HG02571 (cell line): ENCODE results near the gene RFNG.

Experiments
- ATAC-seq: cut with Tn5 transposase; IDR thresholded peaks from one replicate; pipeline ENCODE4 v1.9.1; 2021; ENCODE audit warnings: mild to moderate bottlenecking, moderate library complexity; ENCODE audit not compliant: unreplicated experiment

RFNG gene

DNA sequence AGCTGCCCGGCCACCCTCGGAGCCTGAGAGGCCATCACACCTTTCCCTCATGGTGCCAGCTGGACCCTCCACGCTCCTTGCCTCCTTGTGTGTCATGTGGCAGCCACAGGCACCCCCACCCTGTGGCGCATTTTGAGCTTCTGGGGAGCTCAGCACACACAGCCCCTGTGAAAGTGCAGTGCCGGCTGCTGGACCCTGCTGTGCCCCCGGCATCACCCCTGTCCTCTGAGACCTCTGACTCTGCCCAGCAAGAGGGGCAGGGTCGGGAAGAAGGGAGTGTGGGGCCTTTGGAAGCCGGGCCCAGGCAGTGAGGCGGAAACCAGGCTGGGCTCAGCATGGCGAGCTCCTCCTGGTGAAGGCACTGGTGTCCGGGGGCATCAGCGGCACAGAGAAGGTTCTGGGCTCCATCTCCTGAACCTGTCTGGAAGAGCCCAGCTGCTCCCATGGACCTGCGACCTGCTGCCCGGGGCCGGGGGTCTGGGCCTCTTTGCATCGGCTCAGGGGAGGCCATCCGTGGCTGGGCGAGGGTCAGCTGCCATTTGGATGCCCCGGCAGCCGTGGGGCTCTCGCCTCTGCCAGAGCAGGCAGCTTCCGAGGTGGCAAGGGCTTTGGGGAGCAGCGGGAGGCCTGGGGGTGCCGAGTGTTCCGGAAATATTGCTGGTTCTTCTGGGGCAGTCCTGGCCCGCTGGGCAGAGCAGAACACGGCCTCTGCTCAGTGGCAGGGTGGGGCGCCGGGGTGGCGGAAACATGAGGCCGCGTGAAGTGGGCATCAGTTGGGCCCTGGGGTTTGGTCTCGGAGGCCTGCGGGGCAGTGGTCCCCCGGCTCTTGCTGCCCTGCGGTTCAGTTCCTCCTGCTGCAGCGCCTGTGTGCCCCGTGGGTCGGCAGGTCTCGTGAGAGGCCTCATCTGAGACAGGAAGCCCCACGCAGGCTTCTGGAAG is 46.8 kb downstream of the RFNG start:
- ATAC-seq, result no peak

DNA sequence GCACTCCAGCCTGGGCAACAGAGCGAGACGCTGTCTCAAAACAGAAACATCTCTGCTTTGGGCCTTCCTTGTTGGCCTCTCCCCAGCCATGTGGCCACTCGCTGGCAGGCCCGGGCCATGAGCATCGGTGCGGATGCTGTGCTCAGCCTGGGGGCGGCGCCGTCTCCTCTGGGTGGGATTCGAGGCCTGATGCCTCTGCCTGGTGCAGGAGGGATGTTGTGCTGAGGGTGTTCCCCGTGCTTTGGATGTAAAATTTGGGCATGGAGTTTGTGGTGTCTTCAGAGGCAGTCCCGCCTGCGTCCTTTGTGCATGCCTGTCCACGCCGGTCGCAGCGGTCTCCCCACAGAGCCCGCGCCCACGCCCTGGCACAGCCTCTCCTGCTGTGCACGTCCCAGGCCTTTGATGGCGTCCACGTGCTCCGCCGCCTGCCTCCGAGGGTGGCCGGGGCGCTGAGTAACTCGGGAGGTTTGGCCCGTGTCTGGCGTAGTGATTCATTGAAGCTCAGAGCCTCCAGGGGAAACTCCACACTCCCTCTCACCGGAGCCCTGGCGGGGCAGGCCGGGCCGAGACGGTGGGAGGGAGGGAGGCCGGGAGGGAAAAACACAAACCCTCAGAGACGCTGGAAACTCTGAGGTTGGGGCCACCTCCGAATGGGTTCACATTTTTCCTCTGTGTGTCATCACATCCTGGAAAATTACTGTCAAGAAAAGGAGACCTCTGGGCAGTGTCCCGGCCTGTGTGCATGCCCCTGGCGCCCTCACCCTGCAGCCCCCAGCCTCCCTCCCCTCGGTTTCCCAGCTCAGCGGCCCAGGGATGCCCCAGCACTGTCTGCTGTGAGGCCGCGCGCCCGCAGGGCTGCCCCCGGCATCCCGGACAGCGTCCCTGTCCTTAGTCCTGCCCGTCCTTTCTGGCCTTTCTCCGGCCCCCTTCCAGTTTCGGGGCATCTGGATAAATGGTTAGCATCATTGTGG is 47.9 kb downstream of the RFNG start:
- no peak for ATAC-seq

DNA sequence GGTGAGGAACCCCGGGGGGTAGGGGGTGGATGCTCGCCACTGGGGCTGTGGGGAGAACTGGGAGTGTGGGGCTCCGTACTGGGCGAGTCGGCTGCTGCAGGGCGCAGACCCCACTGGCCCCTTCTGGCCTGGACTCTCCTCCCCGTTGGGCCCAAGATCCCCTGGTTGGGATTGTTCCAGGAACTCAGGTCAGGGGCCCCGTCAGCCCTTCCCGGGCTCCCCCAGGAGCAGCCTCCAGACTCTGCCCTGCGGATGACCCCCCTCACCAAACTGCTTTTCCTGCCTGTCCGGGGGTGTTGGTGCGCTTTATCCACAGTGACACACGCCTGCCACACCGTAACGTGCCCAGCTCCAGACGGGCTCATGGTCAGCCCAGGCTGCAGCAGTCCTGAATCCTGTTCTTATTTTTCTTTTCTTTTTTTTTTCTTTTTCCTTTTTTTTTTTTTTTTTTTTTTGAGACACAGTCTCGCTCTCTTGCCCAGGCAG is 50.0 kb downstream of the RFNG start:
- ATAC-seq, result no peak

DNA sequence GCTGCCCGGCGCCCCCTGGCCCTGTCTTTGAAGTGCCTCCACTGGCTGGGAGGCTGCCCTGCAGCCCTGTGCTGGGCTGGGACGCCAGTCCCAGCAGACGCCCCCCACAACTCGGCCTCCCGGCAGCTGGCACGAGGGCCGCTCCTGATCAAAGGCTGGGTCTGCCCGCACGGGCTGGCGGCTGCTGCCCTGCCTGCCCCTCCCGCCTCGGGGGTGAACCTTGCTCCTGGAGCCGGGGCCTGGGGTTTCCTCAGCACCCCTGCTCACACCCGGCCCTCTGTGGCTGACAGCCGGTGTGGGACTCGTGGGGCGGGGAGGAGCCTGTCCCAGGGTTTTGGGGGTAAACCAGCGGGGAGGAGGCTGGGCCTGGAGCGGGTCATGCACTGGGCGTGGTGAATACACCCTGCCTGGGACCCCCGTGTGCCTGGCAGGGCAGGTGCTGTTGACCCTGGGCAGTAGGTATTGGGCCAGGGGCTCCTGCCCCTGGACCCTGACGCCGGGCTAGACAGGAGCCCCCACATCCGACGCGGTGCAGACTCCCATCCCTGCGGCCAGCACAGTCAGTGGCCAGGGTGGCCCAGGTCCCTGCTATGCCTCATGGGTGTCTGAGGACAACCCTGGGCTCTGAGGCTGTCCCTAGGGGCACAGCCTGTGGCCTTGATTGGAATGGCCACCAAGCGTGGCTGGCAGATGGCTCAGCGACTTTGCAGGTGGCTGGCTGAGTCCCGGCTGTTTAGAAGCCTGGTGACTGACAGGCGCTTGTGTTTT is 50.6 kb downstream of the RFNG start:
- no peak for ATAC-seq

DNA sequence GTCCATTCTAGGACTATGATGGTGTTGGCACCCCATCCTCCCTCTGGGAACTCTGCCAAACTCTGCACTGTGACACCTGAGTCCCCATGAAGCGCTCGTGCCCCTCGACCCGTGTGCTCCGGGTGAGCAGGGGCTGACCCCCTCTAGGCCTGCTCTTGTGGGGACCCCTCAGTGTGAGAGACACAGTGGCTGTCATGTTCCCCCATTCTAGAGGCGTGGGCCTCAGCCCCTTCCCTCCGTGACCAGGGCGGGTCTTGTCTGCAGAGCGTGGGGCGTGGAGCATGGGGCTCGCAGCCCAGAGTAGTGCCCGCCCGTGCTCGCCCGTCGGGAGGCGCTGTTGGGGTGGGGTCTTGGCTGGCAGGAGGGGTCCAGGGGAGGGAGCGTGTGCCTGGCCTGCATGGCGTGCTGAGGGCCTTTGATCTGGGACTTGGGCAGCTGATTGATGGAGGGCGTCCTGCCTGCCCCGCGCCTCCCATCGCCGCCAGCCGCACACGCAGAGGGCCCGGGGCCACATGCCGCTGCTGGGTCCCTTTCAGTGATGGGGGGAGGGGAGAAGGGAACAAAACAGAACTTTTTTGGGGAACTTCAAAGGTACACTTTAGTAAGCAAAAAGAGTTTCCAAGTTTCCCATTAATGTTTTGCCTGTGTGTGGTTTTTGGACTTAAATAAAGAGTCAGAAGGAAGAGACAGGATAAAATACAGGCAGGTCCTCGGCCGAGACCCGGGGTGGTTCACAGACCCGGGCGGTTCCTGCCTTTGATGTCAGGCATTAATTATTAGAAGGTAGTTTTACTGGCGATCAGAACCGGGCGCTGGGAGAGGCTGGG is 51.4 kb downstream of the RFNG start:
- ATAC-seq, result no peak

DNA sequence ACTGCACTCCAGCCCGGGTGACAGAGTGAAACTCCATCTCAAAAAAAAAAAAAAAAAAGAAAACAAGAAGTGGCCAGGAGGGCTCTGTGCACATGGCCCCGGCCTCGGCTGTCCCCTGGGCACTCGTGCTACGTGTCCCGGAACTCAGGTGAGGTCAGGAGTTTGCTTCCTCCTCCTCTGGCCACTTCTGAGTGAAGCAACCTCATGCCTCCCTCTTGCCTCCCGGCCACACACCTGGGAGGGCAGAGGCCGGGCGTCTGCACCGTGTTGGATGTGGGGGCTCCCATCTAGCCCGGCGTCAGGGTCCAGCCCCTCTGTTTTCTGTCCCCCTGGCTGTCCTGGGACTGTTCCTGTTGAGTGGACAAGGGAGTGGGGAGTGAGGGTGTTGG is 52.0 kb downstream of the RFNG start:
- ATAC-seq, result no peak

DNA sequence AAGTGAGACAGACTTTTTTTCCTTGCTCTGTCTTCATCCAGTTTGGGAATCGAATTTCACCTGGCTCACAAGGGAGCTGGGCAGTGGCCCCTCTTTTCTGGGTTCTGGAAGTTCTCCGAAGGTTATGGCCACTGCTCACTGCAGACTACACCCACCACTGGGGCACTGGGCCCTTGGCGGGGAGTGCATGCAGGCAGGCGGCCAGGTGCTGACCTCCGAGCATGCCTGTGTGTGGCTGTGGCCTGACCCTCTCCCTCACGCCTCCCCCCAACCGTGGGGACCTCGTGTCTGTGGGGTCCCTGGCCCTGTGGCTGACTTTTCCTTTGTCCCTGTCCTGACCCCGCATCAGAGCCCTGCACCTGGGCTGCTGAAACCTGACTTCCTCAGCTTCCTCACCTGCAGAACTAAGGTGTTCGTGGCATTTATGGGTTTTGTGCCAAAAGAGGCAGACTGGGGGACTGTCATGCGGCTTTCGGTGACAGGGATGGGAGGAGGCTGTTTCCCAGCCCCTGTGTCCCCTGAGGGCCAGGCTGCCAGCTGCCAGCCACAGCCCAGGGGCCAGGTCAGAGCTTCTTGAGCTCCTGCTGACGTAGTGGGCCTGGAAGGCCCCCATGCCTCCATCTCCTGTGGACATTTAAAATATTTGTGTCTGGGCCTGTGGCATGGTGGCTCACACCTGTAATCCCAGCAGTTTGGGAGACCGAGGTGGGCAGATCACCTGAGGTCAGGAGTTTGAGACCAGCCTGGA is 52.7 kb downstream of the RFNG start:
- no peak for ATAC-seq

DNA sequence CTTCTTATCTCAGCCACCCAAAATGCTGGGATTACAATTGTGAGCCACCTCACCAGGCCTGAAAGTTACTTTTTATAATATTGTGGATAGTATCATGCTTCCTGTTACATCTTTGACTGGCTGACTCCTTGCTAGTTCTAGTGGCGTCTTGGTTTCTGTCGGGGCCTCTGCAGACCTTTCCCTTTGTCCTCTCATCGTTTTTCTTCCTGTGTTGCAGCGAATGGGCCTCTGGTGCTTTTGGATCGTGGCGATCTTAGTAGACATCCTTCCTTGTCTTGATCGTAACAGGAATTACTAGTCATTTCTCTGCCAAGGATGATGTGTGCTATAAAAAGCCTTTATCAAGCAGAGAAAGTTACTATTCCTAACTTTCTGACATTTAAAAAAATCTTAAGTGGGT is 53.4 kb downstream of the RFNG start:
- no peak for ATAC-seq
